SK-N-SH treated with all-trans-retinoic acid at 6 μM for 48 hours (cell line): Measurements from ENCODE around the gene DLL1.

Experiments used
- ARNTL ChIP-seq: fragments of 450-650 bp; formaldehyde crosslinking; IDR thresholded peaks from 2 replicates; pipeline ENCODE4 v1.5.0; 2020; ENCODE audit warnings: low read depth, mild to moderate bottlenecking, moderate library complexity, borderline replicate concordance
- ESRRG ChIP-seq: fragments of 250-450 bp; sonication (Bioruptor Pico); IDR thresholded peaks from 2 replicates; pipeline ENCODE4 v1.6.1; 2021; ENCODE audit warnings: mild to moderate bottlenecking
- ISL1 ChIP-seq: fragments of 250-450 bp; sonication (Bioruptor Pico); IDR thresholded peaks from 2 replicates; pipeline ENCODE4 v2.1.2; 2022; ENCODE audit warnings: mild to moderate bottlenecking, moderate library complexity
- SNAI2 ChIP-seq: fragments of 250-450 bp; sonication (Bioruptor Pico); IDR thresholded peaks from 2 replicates; pipeline ENCODE4 v1.5.0; 2020; ENCODE audit warnings: mild to moderate bottlenecking, moderate library complexity
- ZFP3 ChIP-seq: fragments of 250-450 bp; sonication (Bioruptor Pico); IDR thresholded peaks from 2 replicates; pipeline ENCODE4 v1.5.0; 2020; ENCODE audit warnings: mild to moderate bottlenecking, moderate library complexity
- ZFP30 ChIP-seq: fragments of 450-650 bp; formaldehyde crosslinking; IDR thresholded peaks from 2 replicates; pipeline ENCODE4 v1.5.0; 2022; ENCODE audit warnings: mild to moderate bottlenecking, moderate library complexity
- TF ChIP-seq, protein P1 (sequence below): fragments of 250-450 bp; sonication (Bioruptor Pico); IDR thresholded peaks from 2 replicates; pipeline ENCODE4 v1.5.1; 2020; ENCODE audit warnings: low read depth, mild to moderate bottlenecking, moderate library complexity

DNA sequence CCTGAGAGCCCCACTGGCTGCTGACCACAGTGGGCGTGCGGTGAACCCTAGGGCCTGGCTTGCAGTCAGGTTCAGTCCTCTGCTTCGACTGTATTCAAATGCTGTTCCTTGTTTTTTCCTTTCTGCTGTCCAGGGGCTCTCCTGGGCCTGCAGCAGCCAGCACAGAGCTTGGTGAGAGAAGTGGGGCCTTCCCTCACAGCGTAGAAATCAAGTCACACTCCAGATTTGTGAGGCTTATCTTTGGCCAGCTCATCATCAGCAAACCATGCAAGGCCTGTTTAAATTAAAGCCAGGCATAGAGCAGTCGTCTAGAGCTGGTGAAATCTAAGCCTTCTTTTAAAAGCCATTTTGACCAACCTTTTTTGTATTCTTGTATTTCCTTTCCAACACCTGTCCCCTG, 24.1 kb upstream of the DLL1 start:
- TF ChIP-seq SNAI2 (CRISPR knock-in tag) (no peak), ISL1 (CRISPR knock-in tag) (no peak), ZFP3 (CRISPR knock-in tag) (no peak), ESRRG (CRISPR knock-in tag) (no peak), ZFP30 (no peak), ARNTL (CRISPR knock-in tag) (no peak)
- TF ChIP-seq, protein P1, sequence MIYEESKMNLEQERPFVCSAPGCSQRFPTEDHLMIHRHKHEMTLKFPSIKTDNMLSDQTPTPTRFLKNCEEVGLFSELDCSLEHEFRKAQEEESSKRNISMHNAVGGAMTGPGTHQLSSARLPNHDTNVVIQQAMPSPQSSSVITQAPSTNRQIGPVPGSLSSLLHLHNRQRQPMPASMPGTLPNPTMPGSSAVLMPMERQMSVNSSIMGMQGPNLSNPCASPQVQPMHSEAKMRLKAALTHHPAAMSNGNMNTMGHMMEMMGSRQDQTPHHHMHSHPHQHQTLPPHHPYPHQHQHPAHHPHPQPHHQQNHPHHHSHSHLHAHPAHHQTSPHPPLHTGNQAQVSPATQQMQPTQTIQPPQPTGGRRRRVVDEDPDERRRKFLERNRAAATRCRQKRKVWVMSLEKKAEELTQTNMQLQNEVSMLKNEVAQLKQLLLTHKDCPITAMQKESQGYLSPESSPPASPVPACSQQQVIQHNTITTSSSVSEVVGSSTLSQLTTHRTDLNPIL (CRISPR knock-in tag): no peak
